K562 (cell line): ENCODE data around the gene PIP5K1B.

Experiments used
- CBX5 ChIP-seq: IDR thresholded peaks from 2 replicates; pipeline ENCODE4 v1.6.1; 2014; ENCODE audit warnings: low read depth, borderline replicate concordance
- E2F8 ChIP-seq: fragments of 450-650 bp; IDR thresholded peaks from 2 replicates; pipeline ENCODE4 v1.7.1; 2018; ENCODE audit warnings: mild to moderate bottlenecking, low read depth; ENCODE audit not compliant: partially characterized antibody
- ELF1 ChIP-seq: fragments of 200-800 bp; sonication (Bioruptor generic); IDR thresholded peaks from 2 replicates; pipeline ENCODE4 v1.6.1; 2016; ENCODE audit warnings: missing genetic modification characterization, missing compliant biosample characterization
- JUNB ChIP-seq: fragments of 450-650 bp; formaldehyde crosslinking; conservative IDR thresholded peaks from 2 replicates; pipeline ENCODE4 v1.4.0; 2020; ENCODE audit warnings: mild to moderate bottlenecking
- KLF10 ChIP-seq: fragments of 250-450 bp; sonication (Bioruptor Pico); IDR thresholded peaks from 2 replicates; pipeline ENCODE4 v1.6.1; 2021; ENCODE audit warnings: matching md5 sums
- POLR2A ChIP-seq: fragments of 450-650 bp; conservative IDR thresholded peaks from 2 replicates; pipeline ENCODE4 v1.6.1; 2016
- WHSC1 ChIP-seq: IDR thresholded peaks from one replicate; pipeline ENCODE4 v1.6.1; 2012; ENCODE audit warnings: low read length, control low read depth, inconsistent platforms
- TF ChIP-seq, protein P1 (sequence below), 3 experiments: IDR thresholded peaks in 2 of 3; conservative IDR thresholded peaks in 1 of 3; 2 replicates each; pipeline ENCODE4 v1.5.1; 2011 to 2012; ENCODE audit warnings: low read length in 3 of 3, mild to moderate bottlenecking in 3 of 3, control low read depth in 2 of 3, improper control_type of control experiment in 1 of 3, inconsistent platforms in 1 of 3, low read depth in 1 of 3, mixed read lengths in 1 of 3, moderate library complexity in 1 of 3; ENCODE audit not compliant: insufficient read depth in 2 of 3
- TF ChIP-seq, protein P2 (sequence below), 2 experiments: fragments of 450-650 bp; formaldehyde crosslinking in 1 of 2; IDR thresholded peaks; 2 replicates each; pipeline versions ENCODE4 v1.4.0 to v1.6.1; 2014 to 2020; ENCODE audit warnings: mild to moderate bottlenecking in 2 of 2, borderline replicate concordance in 1 of 2, low read depth in 1 of 2

DNA sequence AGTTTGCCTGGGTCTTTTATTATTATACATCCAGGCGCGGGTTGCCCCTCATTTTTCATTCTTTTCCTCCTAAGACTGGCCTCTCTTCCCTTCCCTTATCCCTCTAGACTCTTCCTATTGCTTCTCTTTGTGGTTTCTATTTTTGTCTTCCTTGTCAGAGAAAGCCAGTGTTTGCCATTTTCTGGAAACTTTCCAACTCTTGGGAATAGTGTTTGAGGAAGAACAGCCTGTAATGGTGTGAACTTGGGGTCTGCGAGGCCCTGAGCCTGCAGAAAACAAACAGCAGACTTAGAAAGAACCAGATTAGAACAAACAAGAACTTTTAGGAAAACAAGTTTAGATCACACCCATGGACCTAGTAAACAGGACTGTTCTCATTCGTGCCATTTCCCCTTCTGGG lies 293.3 kb downstream of the PIP5K1B start:
- TF ChIP-seq KLF10 (no peak), E2F8 (no peak), WHSC1 (no peak), CBX5 (no peak), POLR2A (no peak), ELF1 (tag) (no peak), JUNB (CRISPR knock-in tag) (no peak)
- TF ChIP-seq, protein P1, sequence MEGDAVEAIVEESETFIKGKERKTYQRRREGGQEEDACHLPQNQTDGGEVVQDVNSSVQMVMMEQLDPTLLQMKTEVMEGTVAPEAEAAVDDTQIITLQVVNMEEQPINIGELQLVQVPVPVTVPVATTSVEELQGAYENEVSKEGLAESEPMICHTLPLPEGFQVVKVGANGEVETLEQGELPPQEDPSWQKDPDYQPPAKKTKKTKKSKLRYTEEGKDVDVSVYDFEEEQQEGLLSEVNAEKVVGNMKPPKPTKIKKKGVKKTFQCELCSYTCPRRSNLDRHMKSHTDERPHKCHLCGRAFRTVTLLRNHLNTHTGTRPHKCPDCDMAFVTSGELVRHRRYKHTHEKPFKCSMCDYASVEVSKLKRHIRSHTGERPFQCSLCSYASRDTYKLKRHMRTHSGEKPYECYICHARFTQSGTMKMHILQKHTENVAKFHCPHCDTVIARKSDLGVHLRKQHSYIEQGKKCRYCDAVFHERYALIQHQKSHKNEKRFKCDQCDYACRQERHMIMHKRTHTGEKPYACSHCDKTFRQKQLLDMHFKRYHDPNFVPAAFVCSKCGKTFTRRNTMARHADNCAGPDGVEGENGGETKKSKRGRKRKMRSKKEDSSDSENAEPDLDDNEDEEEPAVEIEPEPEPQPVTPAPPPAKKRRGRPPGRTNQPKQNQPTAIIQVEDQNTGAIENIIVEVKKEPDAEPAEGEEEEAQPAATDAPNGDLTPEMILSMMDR (IDR thresholded peaks at IDR 0.05 in 2 of 3, conservative IDR thresholded peaks at IDR 0.05 in 1 of 3; ENCODE audit: insufficient read depth in 2 of 3, low read depth in 1 of 3, low read length in 3 of 3), result no peak
- TF ChIP-seq, protein P2, sequence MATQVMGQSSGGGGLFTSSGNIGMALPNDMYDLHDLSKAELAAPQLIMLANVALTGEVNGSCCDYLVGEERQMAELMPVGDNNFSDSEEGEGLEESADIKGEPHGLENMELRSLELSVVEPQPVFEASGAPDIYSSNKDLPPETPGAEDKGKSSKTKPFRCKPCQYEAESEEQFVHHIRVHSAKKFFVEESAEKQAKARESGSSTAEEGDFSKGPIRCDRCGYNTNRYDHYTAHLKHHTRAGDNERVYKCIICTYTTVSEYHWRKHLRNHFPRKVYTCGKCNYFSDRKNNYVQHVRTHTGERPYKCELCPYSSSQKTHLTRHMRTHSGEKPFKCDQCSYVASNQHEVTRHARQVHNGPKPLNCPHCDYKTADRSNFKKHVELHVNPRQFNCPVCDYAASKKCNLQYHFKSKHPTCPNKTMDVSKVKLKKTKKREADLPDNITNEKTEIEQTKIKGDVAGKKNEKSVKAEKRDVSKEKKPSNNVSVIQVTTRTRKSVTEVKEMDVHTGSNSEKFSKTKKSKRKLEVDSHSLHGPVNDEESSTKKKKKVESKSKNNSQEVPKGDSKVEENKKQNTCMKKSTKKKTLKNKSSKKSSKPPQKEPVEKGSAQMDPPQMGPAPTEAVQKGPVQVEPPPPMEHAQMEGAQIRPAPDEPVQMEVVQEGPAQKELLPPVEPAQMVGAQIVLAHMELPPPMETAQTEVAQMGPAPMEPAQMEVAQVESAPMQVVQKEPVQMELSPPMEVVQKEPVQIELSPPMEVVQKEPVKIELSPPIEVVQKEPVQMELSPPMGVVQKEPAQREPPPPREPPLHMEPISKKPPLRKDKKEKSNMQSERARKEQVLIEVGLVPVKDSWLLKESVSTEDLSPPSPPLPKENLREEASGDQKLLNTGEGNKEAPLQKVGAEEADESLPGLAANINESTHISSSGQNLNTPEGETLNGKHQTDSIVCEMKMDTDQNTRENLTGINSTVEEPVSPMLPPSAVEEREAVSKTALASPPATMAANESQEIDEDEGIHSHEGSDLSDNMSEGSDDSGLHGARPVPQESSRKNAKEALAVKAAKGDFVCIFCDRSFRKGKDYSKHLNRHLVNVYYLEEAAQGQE (IDR thresholded peaks at IDR 0.05; ENCODE audit: borderline replicate concordance), result no peak
- TF ChIP-seq, protein P2 (CRISPR knock-in tag; IDR thresholded peaks at IDR 0.05; ENCODE audit: low read depth), result no peak
